ENCODE results near the gene TAF15. TPM values are rescaled to one million over a fixed set of nuclear protein-coding genes. Genes with fewer than 3 reads are reported as not detected.

Gene TAF15
- polyA plus RNA-seq, 1 donor (not counting 4 experiments of a cell fraction or from before 2014, with no cell fraction given), result 101 TPM

- dilution Hi-C loops (cut with MboI; ENCODE audit: extremely low pct_ligation_motif_present, low sequenced_read_pairs), result no loop called here
Observed at GRCh38 chr17:35821308-35821707, 12.0 kb downstream of the TAF15 start.

GRCh38 chr17:35825206-35825605, 15.9 kb downstream of the TAF15 start:
- Histone ChIP-seq H4K20me1 (ENCODE audit: control insufficient read depth, extremely low read depth, insufficient read depth, low read length) (no peaks in the 10 kb centered on the region), H3K4me2 (ENCODE audit: control insufficient read depth, extremely low read depth, insufficient read depth, low read depth, low read length) (no peak overlapping the region), H3K27ac (ENCODE audit: control insufficient read depth, insufficient read depth, low read length) (no peak overlapping the region), H3K27me3 (ENCODE audit: control insufficient read depth, extremely low read depth, insufficient read depth, low read length) (no peaks in the 10 kb centered on the region), H3K9ac (ENCODE audit: control insufficient read depth, extremely low read depth, insufficient read depth, low read length) (no peak overlapping the region), H3K4me1 (ENCODE audit: control insufficient read depth, extremely low read depth, insufficient read depth, low read length) (no peaks in the 10 kb centered on the region), H3K36me3 (ENCODE audit: control insufficient read depth in 2 of 2, extremely low read depth in 1 of 2, insufficient read depth in 2 of 2, low read length in 2 of 2) (peaks cover 6 to 22% of the 10 kb centered on the region in 2 experiments), H2AFZ (ENCODE audit: control insufficient read depth, low read length) (no peak overlapping the region), H3K9me1 (ENCODE audit: control insufficient read depth, extremely low read depth, insufficient read depth, low read length) (no peaks in the 10 kb centered on the region), H3K4me3 (ENCODE audit: control insufficient read depth in 2 of 3, extremely low read depth in 1 of 3, insufficient read depth in 2 of 3, low read depth in 1 of 3, low read length in 3 of 3) (no peak overlapping the region), H3K9me3 (ENCODE audit: control insufficient read depth, low read depth, low read length) (no peaks in the 10 kb centered on the region), H3K79me2 (ENCODE audit: control insufficient read depth, insufficient read depth, low read length) (peaks cover 20% of the 10 kb centered on the region)
- DNase-seq (ENCODE audit: low read depth, low spot score) (no peak), FAIRE-seq (no peak)
- TF ChIP-seq CTCF (optimal IDR thresholded peaks at IDR 0.05 in 1 of 3, IDR thresholded peaks at IDR 0.05 in 1 of 3, conservative IDR thresholded peaks at IDR 0.05 in 1 of 3; ENCODE audit: extremely low read depth in 1 of 3, insufficient read depth in 2 of 3, low read length in 3 of 3), result no peak
- no peak for TF ChIP-seq EZH2 (IDR thresholded peaks at IDR 0.05; ENCODE audit: low read length)
- dilution Hi-C loops (cut with MboI; ENCODE audit: extremely low pct_ligation_motif_present, low sequenced_read_pairs), result no loop called here

More at GRCh38 chr17:35821308-35821707, 12.0 kb downstream of the TAF15 start:
- H3K27ac ChIP-seq (ENCODE audit: control insufficient read depth, insufficient read depth, low read length), result no peak overlapping the region
- H3K36me3 ChIP-seq (ENCODE audit: control insufficient read depth in 2 of 2, extremely low read depth in 1 of 2, insufficient read depth in 2 of 2, low read length in 2 of 2), result peaks cover 6 to 27% of the 10 kb centered on the region in 2 experiments
- H3K27me3 ChIP-seq (ENCODE audit: control insufficient read depth, extremely low read depth, insufficient read depth, low read length), result no peaks in the 10 kb centered on the region
- DNase-seq (ENCODE audit: low read depth, low spot score) (no peak), FAIRE-seq (no peak)
- H3K9me1 ChIP-seq (ENCODE audit: control insufficient read depth, extremely low read depth, insufficient read depth, low read length), result no peaks in the 10 kb centered on the region
- H3K4me2 ChIP-seq (ENCODE audit: control insufficient read depth, extremely low read depth, insufficient read depth, low read depth, low read length), result no peak overlapping the region
- H3K4me1 ChIP-seq (ENCODE audit: control insufficient read depth, extremely low read depth, insufficient read depth, low read length), result no peaks in the 10 kb centered on the region
- no peak overlapping the region for H2AFZ ChIP-seq (ENCODE audit: control insufficient read depth, low read length)
- no peaks in the 10 kb centered on the region for H4K20me1 ChIP-seq (ENCODE audit: control insufficient read depth, extremely low read depth, insufficient read depth, low read length)
- no peak overlapping the region for H3K9ac ChIP-seq (ENCODE audit: control insufficient read depth, extremely low read depth, insufficient read depth, low read length)
- no peaks in the 10 kb centered on the region for H3K9me3 ChIP-seq (ENCODE audit: control insufficient read depth, low read depth, low read length)
- H3K79me2 ChIP-seq (ENCODE audit: control insufficient read depth, insufficient read depth, low read length), result peaks cover 47% of the 10 kb centered on the region
- no peak for TF ChIP-seq EZH2 (IDR thresholded peaks at IDR 0.05; ENCODE audit: low read length)
- TF ChIP-seq CTCF (optimal IDR thresholded peaks at IDR 0.05 in 1 of 3, IDR thresholded peaks at IDR 0.05 in 1 of 3, conservative IDR thresholded peaks at IDR 0.05 in 1 of 3; ENCODE audit: extremely low read depth in 1 of 3, insufficient read depth in 2 of 3, low read length in 3 of 3), result no peak
- H3K4me3 ChIP-seq (ENCODE audit: control insufficient read depth in 2 of 3, extremely low read depth in 1 of 3, insufficient read depth in 2 of 3, low read depth in 1 of 3, low read length in 3 of 3), result no peak overlapping the region

Measured in keratinocyte (primary cell).